GM12878 (cell line): ENCODE results near the gene LGI4. TPM values are rescaled to one million over a fixed set of nuclear protein-coding genes. Genes with fewer than 3 reads are reported as not detected.

Experiments used
- CHD4 ChIP-seq: fragments of 200-600 bp; sonication (generic); IDR thresholded peaks from 2 replicates; pipeline ENCODE4 v1.6.1; 2016; ENCODE audit warnings: mild to moderate bottlenecking
- EP300 ChIP-seq, 2 experiments: fragments of 150-350 bp in 1 of 2; IDR thresholded peaks; 2 replicates each; pipeline ENCODE4 v1.6.1; 2011 to 2012; ENCODE audit warnings: low read depth in 2 of 2, low read length in 2 of 2, borderline replicate concordance in 1 of 2, improper control_type of control experiment in 1 of 2, inconsistent platforms in 1 of 2; ENCODE audit not compliant: control insufficient read depth in 1 of 2
- FOXM1 ChIP-seq: IDR thresholded peaks from 2 replicates; pipeline ENCODE4 v1.6.1; 2012; ENCODE audit warnings: low read depth, mild to moderate bottlenecking, inconsistent platforms, low read length, moderate library complexity
- RAD51 ChIP-seq: fragments of 450-650 bp; IDR thresholded peaks from 2 replicates; pipeline ENCODE4 v1.6.1; 2016; ENCODE audit warnings: moderate library complexity, mild to moderate bottlenecking, inconsistent platforms
- RCOR1 ChIP-seq: conservative IDR thresholded peaks from 2 replicates; pipeline ENCODE4 v1.6.1; 2012; ENCODE audit warnings: low read depth, low read length, improper control_type of control experiment
- SIN3A ChIP-seq: IDR thresholded peaks from 2 replicates; pipeline ENCODE4 v1.6.1; 2012; ENCODE audit warnings: low read depth, low read length, improper control_type of control experiment
- SUPT20H ChIP-seq: IDR thresholded peaks from 2 replicates; pipeline ENCODE4 v1.6.1; 2011; ENCODE audit warnings: low read depth, mild to moderate bottlenecking, low read length, moderate library complexity, borderline replicate concordance; ENCODE audit not compliant: control insufficient read depth
- ZNF384 ChIP-seq: IDR thresholded peaks from 2 replicates; pipeline ENCODE4 v1.6.1; 2012; ENCODE audit warnings: low read depth, mild to moderate bottlenecking, low read length, improper control_type of control experiment, borderline replicate concordance
- polyA plus RNA-seq, 11 experiments: library from polyadenylated mRNA; depleted of rRNA in 4 of 11; unstranded in 6 of 11; stranded (reverse) in 5 of 11; fragments of >200 nt; fragmentation: Nextera tagmentation in 4 of 11; fragmentation: Illumina TruSeq in 1 of 11; extraction: Ambion mirVana in 4 of 11; extraction: Trizol in 1 of 11; gene quantifications; 1 replicate in 1 of 11; 2 replicates in 10 of 11; pipeline versions ENCODE4 v1.2.1 to v1.2.3, GENCODE V29; 2011 to 2016; ENCODE audit warnings: inconsistent platforms in 2 of 11, missing spikeins in 2 of 11, low read depth in 1 of 11
- total RNA-seq, 4 experiments: library from RNA; depleted of rRNA in 3 of 4; stranded (reverse); fragments of >200 nt in 3 of 4; fragmentation: Illumina TruSeq in 1 of 4; extraction: Trizol in 1 of 4; gene quantifications; 2 replicates each; pipeline versions ENCODE4 v1.2.1 to v1.2.3, GENCODE V29; 2013 to 2021
- TF ChIP-seq, protein P1 (sequence below): IDR thresholded peaks from 2 replicates; pipeline ENCODE4 v1.6.1; 2011; ENCODE audit warnings: borderline replicate concordance, low read depth, mild to moderate bottlenecking, moderate library complexity, low read length; ENCODE audit not compliant: insufficient read depth, poor library complexity, severe bottlenecking
- TF ChIP-seq, protein P2 (sequence below): fragments of 450-650 bp; formaldehyde crosslinking; IDR thresholded peaks from 2 replicates; pipeline ENCODE4 v1.4.0; 2020; ENCODE audit warnings: mild to moderate bottlenecking, moderate library complexity
- TF ChIP-seq, protein P3 (sequence below): fragments of 450-650 bp; IDR thresholded peaks from 2 replicates; pipeline ENCODE4 v1.6.1; 2017; ENCODE audit warnings: antibody characterized with exemption, mild to moderate bottlenecking, moderate library complexity
- TF ChIP-seq, protein P4 (sequence below): fragments of 450-650 bp; IDR thresholded peaks from 2 replicates; pipeline ENCODE4 v1.6.1; 2017; ENCODE audit warnings: low read depth, mild to moderate bottlenecking, moderate library complexity
- TF ChIP-seq, protein P5 (sequence below): fragments of 450-650 bp; IDR thresholded peaks from 2 replicates; pipeline ENCODE4 v1.6.1; 2016; ENCODE audit warnings: mild to moderate bottlenecking, moderate library complexity, borderline replicate concordance

Gene LGI4
- total and polyA plus RNA-seq, 10 of the 15 experiments (the other 5 are each of a cell fraction or from before 2014, with no cell fraction given): 0.11 TPM; not detected in 9

DNA sequence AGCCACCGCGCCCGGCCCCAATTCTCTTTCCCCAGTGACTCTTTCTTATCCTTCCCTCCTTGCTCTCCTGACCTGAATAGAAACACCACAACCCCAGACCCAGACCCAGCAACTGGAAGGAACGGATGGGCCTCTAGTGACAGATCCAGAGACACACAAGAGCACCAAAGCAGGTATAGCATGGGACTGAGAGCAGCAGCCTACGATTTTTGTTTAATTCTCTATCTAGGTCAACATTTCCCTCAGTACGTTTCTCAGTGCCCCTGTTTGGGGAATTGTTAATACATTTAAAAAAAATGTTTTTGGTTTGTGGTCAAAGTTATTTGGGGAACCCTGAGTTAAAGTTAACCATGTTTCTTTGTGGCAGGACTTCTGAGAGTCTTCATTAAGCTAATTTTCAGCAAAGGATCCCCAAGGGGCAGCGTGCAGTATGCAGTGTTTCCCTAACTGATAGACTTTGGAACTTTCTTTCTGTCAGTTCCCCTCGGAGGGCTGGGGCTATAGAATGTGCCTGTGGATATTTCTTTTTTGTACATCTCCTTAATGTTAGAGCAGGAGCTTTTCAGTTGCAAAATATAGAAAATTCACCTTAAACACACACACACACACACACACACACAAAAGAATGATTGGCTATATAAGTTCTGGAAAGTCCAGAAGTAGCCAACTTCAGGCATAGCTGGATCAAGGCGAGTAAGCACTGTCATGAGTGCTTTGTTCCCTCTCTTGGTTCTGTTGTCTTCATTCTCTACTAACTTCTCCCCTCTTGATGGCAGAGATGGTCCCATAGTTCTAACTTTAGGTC, 26.0 kb upstream of the LGI4 start (continued):
- TF ChIP-seq, protein P1, sequence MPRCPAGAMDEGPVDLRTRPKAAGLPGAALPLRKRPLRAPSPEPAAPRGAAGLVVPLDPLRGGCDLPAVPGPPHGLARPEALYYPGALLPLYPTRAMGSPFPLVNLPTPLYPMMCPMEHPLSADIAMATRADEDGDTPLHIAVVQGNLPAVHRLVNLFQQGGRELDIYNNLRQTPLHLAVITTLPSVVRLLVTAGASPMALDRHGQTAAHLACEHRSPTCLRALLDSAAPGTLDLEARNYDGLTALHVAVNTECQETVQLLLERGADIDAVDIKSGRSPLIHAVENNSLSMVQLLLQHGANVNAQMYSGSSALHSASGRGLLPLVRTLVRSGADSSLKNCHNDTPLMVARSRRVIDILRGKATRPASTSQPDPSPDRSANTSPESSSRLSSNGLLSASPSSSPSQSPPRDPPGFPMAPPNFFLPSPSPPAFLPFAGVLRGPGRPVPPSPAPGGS: no peak
- TF ChIP-seq FOXM1 (no peak), SUPT20H (no peak), ZNF384 (peak; percentile 83), RCOR1 (no peak), CHD4 (no peak), SIN3A (no peak), EP300 (IDR thresholded peaks at IDR 0.05; ENCODE audit: borderline replicate concordance in 1 of 2, control insufficient read depth in 1 of 2, low read depth in 2 of 2, low read length in 2 of 2) (peak in 1 of 2 experiments; percentile 28; a peak in 1 of 4 replicates), RAD51 (no peak)
- TF ChIP-seq, protein P2, sequence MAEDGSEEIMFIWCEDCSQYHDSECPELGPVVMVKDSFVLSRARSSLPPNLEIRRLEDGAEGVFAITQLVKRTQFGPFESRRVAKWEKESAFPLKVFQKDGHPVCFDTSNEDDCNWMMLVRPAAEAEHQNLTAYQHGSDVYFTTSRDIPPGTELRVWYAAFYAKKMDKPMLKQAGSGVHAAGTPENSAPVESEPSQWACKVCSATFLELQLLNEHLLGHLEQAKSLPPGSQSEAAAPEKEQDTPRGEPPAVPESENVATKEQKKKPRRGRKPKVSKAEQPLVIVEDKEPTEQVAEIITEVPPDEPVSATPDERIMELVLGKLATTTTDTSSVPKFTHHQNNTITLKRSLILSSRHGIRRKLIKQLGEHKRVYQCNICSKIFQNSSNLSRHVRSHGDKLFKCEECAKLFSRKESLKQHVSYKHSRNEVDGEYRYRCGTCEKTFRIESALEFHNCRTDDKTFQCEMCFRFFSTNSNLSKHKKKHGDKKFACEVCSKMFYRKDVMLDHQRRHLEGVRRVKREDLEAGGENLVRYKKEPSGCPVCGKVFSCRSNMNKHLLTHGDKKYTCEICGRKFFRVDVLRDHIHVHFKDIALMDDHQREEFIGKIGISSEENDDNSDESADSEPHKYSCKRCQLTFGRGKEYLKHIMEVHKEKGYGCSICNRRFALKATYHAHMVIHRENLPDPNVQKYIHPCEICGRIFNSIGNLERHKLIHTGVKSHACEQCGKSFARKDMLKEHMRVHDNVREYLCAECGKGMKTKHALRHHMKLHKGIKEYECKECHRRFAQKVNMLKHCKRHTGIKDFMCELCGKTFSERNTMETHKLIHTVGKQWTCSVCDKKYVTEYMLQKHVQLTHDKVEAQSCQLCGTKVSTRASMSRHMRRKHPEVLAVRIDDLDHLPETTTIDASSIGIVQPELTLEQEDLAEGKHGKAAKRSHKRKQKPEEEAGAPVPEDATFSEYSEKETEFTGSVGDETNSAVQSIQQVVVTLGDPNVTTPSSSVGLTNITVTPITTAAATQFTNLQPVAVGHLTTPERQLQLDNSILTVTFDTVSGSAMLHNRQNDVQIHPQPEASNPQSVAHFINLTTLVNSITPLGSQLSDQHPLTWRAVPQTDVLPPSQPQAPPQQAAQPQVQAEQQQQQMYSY (CRISPR knock-in tag): no peak
- TF ChIP-seq, protein P3, sequence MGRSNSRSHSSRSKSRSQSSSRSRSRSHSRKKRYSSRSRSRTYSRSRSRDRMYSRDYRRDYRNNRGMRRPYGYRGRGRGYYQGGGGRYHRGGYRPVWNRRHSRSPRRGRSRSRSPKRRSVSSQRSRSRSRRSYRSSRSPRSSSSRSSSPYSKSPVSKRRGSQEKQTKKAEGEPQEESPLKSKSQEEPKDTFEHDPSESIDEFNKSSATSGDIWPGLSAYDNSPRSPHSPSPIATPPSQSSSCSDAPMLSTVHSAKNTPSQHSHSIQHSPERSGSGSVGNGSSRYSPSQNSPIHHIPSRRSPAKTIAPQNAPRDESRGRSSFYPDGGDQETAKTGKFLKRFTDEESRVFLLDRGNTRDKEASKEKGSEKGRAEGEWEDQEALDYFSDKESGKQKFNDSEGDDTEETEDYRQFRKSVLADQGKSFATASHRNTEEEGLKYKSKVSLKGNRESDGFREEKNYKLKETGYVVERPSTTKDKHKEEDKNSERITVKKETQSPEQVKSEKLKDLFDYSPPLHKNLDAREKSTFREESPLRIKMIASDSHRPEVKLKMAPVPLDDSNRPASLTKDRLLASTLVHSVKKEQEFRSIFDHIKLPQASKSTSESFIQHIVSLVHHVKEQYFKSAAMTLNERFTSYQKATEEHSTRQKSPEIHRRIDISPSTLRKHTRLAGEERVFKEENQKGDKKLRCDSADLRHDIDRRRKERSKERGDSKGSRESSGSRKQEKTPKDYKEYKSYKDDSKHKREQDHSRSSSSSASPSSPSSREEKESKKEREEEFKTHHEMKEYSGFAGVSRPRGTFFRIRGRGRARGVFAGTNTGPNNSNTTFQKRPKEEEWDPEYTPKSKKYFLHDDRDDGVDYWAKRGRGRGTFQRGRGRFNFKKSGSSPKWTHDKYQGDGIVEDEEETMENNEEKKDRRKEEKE: no peak
- TF ChIP-seq, protein P4, sequence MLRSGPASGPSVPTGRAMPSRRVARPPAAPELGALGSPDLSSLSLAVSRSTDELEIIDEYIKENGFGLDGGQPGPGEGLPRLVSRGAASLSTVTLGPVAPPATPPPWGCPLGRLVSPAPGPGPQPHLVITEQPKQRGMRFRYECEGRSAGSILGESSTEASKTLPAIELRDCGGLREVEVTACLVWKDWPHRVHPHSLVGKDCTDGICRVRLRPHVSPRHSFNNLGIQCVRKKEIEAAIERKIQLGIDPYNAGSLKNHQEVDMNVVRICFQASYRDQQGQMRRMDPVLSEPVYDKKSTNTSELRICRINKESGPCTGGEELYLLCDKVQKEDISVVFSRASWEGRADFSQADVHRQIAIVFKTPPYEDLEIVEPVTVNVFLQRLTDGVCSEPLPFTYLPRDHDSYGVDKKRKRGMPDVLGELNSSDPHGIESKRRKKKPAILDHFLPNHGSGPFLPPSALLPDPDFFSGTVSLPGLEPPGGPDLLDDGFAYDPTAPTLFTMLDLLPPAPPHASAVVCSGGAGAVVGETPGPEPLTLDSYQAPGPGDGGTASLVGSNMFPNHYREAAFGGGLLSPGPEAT: peak; percentile 67; the same call in 1 of the 2 replicates
- TF ChIP-seq, protein P5, sequence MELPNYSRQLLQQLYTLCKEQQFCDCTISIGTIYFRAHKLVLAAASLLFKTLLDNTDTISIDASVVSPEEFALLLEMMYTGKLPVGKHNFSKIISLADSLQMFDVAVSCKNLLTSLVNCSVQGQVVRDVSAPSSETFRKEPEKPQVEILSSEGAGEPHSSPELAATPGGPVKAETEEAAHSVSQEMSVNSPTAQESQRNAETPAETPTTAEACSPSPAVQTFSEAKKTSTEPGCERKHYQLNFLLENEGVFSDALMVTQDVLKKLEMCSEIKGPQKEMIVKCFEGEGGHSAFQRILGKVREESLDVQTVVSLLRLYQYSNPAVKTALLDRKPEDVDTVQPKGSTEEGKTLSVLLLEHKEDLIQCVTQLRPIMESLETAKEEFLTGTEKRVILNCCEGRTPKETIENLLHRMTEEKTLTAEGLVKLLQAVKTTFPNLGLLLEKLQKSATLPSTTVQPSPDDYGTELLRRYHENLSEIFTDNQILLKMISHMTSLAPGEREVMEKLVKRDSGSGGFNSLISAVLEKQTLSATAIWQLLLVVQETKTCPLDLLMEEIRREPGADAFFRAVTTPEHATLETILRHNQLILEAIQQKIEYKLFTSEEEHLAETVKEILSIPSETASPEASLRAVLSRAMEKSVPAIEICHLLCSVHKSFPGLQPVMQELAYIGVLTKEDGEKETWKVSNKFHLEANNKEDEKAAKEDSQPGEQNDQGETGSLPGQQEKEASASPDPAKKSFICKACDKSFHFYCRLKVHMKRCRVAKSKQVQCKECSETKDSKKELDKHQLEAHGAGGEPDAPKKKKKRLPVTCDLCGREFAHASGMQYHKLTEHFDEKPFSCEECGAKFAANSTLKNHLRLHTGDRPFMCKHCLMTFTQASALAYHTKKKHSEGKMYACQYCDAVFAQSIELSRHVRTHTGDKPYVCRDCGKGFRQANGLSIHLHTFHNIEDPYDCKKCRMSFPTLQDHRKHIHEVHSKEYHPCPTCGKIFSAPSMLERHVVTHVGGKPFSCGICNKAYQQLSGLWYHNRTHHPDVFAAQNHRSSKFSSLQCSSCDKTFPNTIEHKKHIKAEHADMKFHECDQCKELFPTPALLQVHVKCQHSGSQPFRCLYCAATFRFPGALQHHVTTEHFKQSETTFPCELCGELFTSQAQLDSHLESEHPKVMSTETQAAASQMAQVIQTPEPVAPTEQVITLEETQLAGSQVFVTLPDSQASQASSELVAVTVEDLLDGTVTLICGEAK: no peak
